ENCODE measurements around the gene ADAMTSL5.
A peak's percentile ranks its signal among the peaks of the same experiment; 100 is the strongest.
"Not testable (repeated sequence)": the region's sequence is repeated elsewhere in the genome, so short reads cannot be mapped to it uniquely, and the experiment has no call there.

The ADAMTSL5 gene

GRCh38 chr19:1477056-1477455 lies 35.8 kb downstream of the ADAMTSL5 start:
- not testable (repeated sequence) for H3K27me3 Mint-ChIP-seq (ENCODE audit: low read depth); DNase-seq (ENCODE audit: low spot score); H3K9me3 Mint-ChIP-seq; H3K4me3 Mint-ChIP-seq; H3K27ac Mint-ChIP-seq; H3K36me3 Mint-ChIP-seq (ENCODE audit: low read depth); H3K4me1 Mint-ChIP-seq (ENCODE audit: low read depth)

- Mint-ChIP-seq H3K9me3 (no peaks in the 10 kb centered on the region), H3K36me3 (ENCODE audit: low read depth) (peaks cover 6% of the 10 kb centered on the region), H3K4me3 (no peak overlapping the region), H3K27ac (no peak overlapping the region), H3K4me1 (ENCODE audit: low read depth) (peaks cover 8% of the 10 kb centered on the region), H3K27me3 (ENCODE audit: low read depth) (peaks cover 12% of the 10 kb centered on the region)
- DNase-seq (ENCODE audit: low spot score) = no peak
Measured at GRCh38 chr19:1475751-1476437, 36.9 kb downstream of the ADAMTSL5 start.

GRCh38 chr19:1474765-1475351 lies 38.0 kb downstream of the ADAMTSL5 start:
- no peak overlapping the region for H3K27ac Mint-ChIP-seq
- no peaks in the 10 kb centered on the region for H3K9me3 Mint-ChIP-seq
- H3K4me3 Mint-ChIP-seq = no peak overlapping the region

GRCh38 chr19:1474011-1474764 lies 38.6 kb downstream of the ADAMTSL5 start:
- Mint-ChIP-seq H3K27ac (no peak overlapping the region), H3K27me3 (ENCODE audit: low read depth) (peaks cover 15% of the 10 kb centered on the region), H3K9me3 (no peaks in the 10 kb centered on the region), H3K4me1 (ENCODE audit: low read depth) (peaks cover 7% of the 10 kb centered on the region), H3K4me3 (no peak overlapping the region), H3K36me3 (ENCODE audit: low read depth) (peaks cover 6% of the 10 kb centered on the region)
- no peak for DNase-seq (ENCODE audit: low spot score)

More at GRCh38 chr19:1474765-1475351, 38.0 kb downstream of the ADAMTSL5 start:
- DNase-seq (ENCODE audit: low spot score) = no peak
- peaks cover 8% of the 10 kb centered on the region for H3K4me1 Mint-ChIP-seq (ENCODE audit: low read depth)
- peaks cover 15% of the 10 kb centered on the region for H3K27me3 Mint-ChIP-seq (ENCODE audit: low read depth)
- H3K36me3 Mint-ChIP-seq (ENCODE audit: low read depth) = peaks cover 6% of the 10 kb centered on the region

- Mint-ChIP-seq H3K9me3 (no peaks in the 10 kb centered on the region), H3K4me1 (ENCODE audit: low read depth) (peaks cover 4% of the 10 kb centered on the region), H3K27ac (peak overlapping the region; percentile 12), H3K36me3 (ENCODE audit: low read depth) (peaks cover 5% of the 10 kb centered on the region), H3K27me3 (ENCODE audit: low read depth) (peaks cover 15% of the 10 kb centered on the region), H3K4me3 (peak overlapping the region; percentile 24)
- DNase-seq (ENCODE audit: low spot score) = no peak
Measured at GRCh38 chr19:1473085-1473851, 39.6 kb downstream of the ADAMTSL5 start.

- Mint-ChIP-seq H3K4me1 (ENCODE audit: low read depth) (peaks cover 4% of the 10 kb centered on the region), H3K27ac (no peak overlapping the region), H3K27me3 (ENCODE audit: low read depth) (peaks cover 15% of the 10 kb centered on the region), H3K36me3 (ENCODE audit: low read depth) (peaks cover 4% of the 10 kb centered on the region), H3K4me3 (peak overlapping the region; percentile 36), H3K9me3 (no peaks in the 10 kb centered on the region)
- no peak for DNase-seq (ENCODE audit: low spot score)
Measured at GRCh38 chr19:1472231-1473084, 40.4 kb downstream of the ADAMTSL5 start.

- H3K36me3 Mint-ChIP-seq (ENCODE audit: low read depth) = no peaks in the 10 kb centered on the region
- no peak overlapping the region for H3K4me3 Mint-ChIP-seq
- H3K27ac Mint-ChIP-seq = no peak overlapping the region
- H3K9me3 Mint-ChIP-seq = no peaks in the 10 kb centered on the region
- DNase-seq (ENCODE audit: low spot score) = no peak
- peaks cover 15% of the 10 kb centered on the region for H3K27me3 Mint-ChIP-seq (ENCODE audit: low read depth)
- no peaks in the 10 kb centered on the region for H3K4me1 Mint-ChIP-seq (ENCODE audit: low read depth)
Measured at GRCh38 chr19:1471515-1472160, 41.2 kb downstream of the ADAMTSL5 start.

GRCh38 chr19:1471010-1471514 lies 41.8 kb downstream of the ADAMTSL5 start:
- Mint-ChIP-seq H3K9me3 (no peaks in the 10 kb centered on the region), H3K4me3 (peak overlapping the region; percentile 40), H3K36me3 (ENCODE audit: low read depth) (no peaks in the 10 kb centered on the region), H3K27me3 (ENCODE audit: low read depth) (peaks cover 15% of the 10 kb centered on the region), H3K4me1 (ENCODE audit: low read depth) (no peaks in the 10 kb centered on the region), H3K27ac (no peak overlapping the region)
- DNase-seq (ENCODE audit: low spot score) = no peak

- no peak overlapping the region for H3K27ac Mint-ChIP-seq
- no peaks in the 10 kb centered on the region for H3K36me3 Mint-ChIP-seq (ENCODE audit: low read depth)
- no peaks in the 10 kb centered on the region for H3K4me1 Mint-ChIP-seq (ENCODE audit: low read depth)
- peaks cover 15% of the 10 kb centered on the region for H3K27me3 Mint-ChIP-seq (ENCODE audit: low read depth)
- no peaks in the 10 kb centered on the region for H3K9me3 Mint-ChIP-seq
- H3K4me3 Mint-ChIP-seq = peak overlapping the region; percentile 69
- DNase-seq (ENCODE audit: low spot score) = peak; percentile 56
Measured at GRCh38 chr19:1470305-1471009, 42.4 kb downstream of the ADAMTSL5 start.

- no peak for DNase-seq (ENCODE audit: low spot score)
- H3K36me3 Mint-ChIP-seq (ENCODE audit: low read depth) = no peaks in the 10 kb centered on the region
- no peaks in the 10 kb centered on the region for H3K4me1 Mint-ChIP-seq (ENCODE audit: low read depth)
- peaks cover 15% of the 10 kb centered on the region for H3K27me3 Mint-ChIP-seq (ENCODE audit: low read depth)
- H3K4me3 Mint-ChIP-seq = peak overlapping the region; percentile 69
- no peaks in the 10 kb centered on the region for H3K9me3 Mint-ChIP-seq
- H3K27ac Mint-ChIP-seq = peak overlapping the region; percentile 71
Measured at GRCh38 chr19:1470055-1470304, 42.8 kb downstream of the ADAMTSL5 start.

GRCh38 chr19:1469255-1470054 lies 43.4 kb downstream of the ADAMTSL5 start:
- H3K4me3 Mint-ChIP-seq = no peak overlapping the region
- H3K27me3 Mint-ChIP-seq (ENCODE audit: low read depth) = peaks cover 15% of the 10 kb centered on the region
- H3K27ac Mint-ChIP-seq = no peak overlapping the region
- H3K4me1 Mint-ChIP-seq (ENCODE audit: low read depth) = no peaks in the 10 kb centered on the region
- no peak for DNase-seq (ENCODE audit: low spot score)
- H3K36me3 Mint-ChIP-seq (ENCODE audit: low read depth) = no peaks in the 10 kb centered on the region
- no peaks in the 10 kb centered on the region for H3K9me3 Mint-ChIP-seq

- Mint-ChIP-seq H3K9me3 (no peaks in the 10 kb centered on the region), H3K4me1 (ENCODE audit: low read depth) (no peaks in the 10 kb centered on the region), H3K27me3 (ENCODE audit: low read depth) (peaks cover 15% of the 10 kb centered on the region), H3K36me3 (ENCODE audit: low read depth) (no peaks in the 10 kb centered on the region), H3K4me3 (no peak overlapping the region), H3K27ac (no peak overlapping the region)
- peak; percentile 34 for DNase-seq (ENCODE audit: low spot score)
Measured at GRCh38 chr19:1468821-1469254, 44.0 kb downstream of the ADAMTSL5 start.
